Amniotic stem cell (primary cell): ENCODE measurements around the gene PAIP2.
A peak's percentile ranks its signal among the peaks of the same experiment; 100 is the strongest.
"Not testable (repeated sequence)": the region's sequence is repeated elsewhere in the genome, so short reads cannot be mapped to it uniquely, and the experiment has no call there.

ENCODE experiments used
- DNase-seq: peaks from one replicate; lab custom pipeline; 2025; lab: John Stamatoyannopoulos, UW

The PAIP2 gene

DNA sequence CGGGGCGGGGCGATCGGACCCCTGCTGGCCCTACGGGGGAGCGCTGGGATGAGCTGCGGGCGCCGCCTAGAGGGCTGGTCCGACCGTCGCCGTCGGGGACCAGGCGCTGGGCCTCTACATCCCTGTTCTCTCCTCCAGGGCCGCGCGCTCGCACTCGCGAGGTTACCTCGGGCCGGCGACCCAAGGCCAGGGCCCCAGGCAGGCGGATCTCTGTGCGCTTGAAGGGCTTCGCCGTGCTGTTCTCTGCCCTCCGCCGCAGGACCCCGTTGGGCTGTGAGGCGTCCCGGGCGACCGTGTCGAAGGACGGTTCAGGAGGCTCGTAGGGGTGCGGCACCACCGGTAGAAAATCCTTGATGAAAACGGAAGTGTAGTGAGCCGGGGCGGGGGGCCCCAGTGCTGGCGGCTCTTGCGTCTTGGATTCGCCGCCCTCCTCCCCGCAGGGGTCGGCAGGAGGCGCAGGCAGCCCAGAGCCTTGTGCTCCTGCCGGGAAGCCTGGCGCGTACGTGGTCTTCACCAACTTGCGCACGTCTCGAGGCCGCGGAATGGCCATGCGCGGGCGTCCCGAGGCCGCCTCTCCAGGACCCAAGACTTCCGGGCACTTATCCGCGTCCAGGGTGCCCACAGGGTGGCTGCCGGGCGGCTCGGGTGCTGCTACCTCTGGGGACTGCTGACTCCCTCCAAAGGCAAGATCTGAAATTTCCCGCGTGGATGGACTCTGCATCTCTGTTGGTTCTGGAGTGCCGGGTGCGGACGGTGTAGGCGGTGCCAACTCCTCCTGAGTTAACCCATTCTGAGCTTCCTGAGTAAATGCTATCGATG, 51.2 kb downstream of the PAIP2 start:
- DNase-seq = no peak

DNA sequence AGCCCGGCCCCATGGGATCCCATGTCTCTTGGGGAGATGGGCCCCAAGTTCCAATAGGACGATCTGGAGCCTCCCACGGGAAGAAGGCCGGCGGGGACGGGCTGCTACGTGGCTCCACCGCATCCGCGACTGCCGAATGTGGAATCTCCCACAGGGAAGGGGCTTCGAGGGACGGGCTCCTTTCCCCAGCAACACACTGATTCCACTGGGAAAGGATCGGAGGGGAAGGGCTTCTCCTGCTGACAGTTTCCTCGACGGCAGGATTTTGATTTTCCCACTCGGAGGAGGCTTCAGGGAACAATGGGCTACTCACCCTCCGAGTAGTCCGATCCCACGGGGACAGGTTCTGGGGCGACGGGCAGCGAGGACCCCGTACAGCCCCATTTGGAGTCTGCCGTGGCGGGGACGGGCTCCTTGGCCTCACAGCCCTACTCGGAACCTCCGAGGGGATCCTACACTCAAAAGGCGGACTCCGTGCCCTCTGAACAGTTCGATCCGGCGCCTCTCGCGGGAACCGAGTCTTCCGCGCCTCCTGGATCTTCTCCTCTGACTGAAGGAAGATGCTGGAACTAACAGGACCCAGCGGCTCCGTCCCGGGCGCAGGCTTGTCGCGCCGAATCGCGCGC, 52.0 kb downstream of the PAIP2 start:
- no peak for DNase-seq

DNA sequence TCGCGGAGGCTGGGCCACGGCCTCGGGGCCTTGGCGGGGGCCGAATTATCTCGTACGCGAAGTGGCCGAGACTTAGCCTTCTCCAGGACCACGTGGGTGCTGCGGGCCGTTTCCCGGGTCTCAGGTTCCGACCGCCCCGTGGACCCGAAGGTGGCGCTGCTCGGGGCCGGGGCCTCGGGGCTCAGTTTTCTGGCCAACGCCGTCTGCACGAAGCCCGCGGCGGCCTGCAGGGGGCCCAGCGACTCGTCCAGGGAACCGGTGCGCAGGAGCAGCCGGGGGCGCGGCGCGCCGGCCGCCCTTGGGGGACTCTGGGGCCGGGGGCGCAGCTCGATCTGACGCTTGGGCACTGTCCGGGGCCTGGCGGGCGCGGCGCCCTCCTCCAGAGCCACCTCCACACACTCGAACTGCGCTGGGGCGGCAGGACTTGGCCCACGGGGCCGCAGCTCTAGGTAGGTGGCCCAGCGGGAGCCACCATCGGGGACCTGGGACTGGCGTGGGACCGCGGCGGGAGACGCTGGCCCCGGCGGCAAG, 52.5 kb downstream of the PAIP2 start:
- DNase-seq = no peak

DNA sequence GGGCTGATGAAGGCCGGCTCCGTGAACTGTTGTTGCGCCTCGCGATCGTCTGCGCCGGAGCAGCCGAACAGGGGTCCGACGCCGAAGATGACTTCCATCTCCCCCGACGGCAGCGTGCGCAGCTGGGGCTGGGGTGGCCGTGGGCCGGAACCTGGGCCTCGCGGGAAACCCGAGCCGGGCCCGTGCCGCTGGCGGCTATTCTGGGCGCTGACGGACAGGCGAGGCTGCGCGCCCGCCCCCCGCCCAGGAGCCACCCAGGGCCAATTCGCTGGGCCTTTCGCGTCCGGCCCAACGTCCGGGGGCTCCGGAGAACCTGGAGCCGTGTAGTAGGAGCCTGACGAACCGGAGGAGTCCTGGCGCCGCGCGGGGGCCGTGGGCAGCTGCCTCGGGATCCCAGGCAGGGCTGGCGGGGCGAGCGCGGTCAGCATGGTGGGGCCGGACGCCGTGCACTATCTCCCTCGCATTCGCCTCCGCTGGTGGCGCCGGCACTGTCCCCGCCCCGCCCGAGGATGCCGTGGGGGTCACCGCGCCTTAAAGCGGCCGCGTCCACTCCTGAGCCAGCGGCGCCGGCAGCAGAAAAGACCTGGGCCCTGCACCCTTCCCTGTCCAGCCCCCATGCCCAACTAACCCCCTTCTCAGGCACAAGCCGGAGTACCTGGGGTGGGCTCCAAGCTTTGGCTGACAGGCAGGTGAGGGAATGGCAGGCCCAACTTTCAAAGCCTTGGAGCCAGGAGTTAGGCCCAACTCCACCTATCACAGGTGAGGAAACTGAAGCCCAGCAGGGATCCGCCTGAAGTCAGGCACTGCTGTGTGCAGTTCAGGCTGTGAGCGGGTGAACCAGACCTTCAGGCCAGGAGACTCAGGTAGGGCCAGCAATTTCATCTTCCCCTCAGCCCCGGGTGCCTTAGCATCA, 53.3 kb downstream of the PAIP2 start, which contains the start of gene PROB1:
Gene PROB1 (minus strand): TSS at position 451 of the 913 bp plus-strand sequence. CDS start 23 bp downstream, at position 428.
- no peak for DNase-seq

DNA sequence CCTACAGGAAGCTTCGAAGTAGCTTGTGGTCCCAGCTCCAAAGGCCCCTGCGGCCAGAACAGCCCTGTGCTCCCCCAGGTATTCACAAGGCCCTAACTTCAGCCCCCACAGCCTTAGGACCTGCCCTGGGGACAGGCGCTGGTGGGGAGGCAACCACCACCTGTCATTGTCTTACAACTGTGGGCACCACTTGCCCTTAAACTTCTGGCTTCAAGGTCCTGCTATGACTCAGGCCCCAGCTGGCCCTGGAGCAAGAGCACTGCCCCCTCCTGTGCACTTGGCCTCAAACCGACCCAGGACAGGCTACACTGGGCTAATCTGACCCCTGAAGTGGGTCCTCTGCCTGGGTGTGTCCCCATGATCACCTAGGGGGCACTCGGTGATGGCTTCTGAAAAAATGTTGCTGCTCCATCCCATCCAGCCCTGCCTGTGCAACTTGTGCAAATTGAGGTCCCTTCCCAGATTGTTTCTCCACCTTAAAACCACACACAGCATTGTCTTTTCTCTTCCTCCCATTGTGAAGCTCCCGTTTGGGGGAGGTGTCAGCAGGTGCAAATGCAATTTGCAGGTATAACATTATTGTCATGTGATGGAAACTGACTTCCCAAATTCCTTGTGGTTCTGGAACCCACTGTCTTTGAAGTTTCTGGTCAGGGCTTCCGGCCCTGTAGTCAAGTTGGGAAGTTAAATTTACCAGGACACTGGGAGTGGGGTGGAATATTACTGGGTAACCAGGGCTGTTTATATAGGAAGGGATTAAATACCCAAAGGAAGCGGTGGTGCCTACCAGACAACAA, 54.4 kb downstream of the PAIP2 start:
- DNase-seq = no peak

DNA sequence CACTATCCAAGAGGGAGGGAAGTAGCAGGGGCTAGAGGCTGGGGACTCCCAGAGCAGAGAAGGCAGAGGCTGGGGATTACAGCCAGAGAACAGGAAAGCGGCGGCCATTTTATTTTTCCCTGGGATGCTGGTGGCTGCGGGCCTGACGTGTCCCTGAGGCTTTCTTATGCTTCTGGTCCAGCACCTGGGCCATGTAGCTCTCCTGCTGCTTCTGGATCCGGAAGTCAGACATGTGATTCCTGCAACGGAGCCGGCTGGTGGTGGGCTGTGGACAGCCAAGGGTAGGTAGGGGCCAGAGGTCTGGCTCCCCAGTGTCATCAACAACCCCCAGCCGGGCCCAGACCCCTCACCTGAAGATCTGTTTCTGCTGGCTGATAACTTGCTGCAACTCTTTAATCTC, 55.0 kb downstream of the PAIP2 start:
- DNase-seq = no peak

DNA sequence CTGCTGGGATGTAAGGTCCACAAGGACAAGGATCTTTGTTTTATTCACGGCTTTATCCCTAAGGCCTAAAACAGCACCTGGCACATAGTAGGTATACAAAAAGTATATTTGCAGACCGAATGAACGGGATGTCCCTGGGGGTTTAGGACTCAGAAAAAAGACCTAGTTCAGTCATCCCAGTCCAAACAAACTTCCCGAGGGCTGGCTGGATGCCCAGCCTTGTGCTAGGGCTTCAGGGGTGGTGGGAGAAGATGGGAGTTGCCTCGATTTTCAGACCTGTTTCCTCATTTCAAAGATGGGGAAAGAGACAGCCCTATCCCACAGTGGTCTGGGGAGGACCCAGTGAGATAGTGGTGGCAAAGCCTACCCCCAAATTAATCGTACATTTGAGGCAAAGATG, 56.3 kb downstream of the PAIP2 start:
- no peak for DNase-seq

DNA sequence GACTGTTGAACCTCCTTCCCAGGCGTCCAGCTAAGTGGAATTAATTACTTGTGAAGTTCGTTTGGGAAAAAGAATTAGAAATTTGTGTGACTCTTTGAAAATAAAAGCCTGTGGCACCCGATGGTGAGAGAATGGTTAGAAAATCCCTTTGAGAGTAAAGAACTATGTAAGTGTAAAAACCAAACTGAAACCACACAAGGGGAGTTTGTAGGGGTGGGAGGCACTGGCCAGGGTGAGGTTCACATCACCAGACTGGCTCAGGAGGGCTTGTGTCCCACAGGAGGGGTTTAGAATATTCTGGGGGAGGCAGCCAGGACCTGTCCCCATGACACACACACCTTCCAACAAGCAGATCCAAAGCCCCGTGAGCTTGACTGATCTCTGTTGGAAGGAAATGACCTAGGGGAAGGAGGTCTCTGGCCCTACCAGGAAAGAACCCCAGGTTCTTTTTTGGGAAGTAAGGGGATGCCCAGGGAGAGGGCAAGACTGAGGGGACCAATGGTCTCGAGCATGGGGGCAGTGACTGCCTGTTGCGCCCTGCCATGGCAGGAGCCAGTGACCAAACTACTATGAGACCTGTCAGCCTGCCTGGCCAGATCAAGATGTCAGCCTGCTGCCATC, 58.0 kb downstream of the PAIP2 start:
- no peak for DNase-seq

DNA sequence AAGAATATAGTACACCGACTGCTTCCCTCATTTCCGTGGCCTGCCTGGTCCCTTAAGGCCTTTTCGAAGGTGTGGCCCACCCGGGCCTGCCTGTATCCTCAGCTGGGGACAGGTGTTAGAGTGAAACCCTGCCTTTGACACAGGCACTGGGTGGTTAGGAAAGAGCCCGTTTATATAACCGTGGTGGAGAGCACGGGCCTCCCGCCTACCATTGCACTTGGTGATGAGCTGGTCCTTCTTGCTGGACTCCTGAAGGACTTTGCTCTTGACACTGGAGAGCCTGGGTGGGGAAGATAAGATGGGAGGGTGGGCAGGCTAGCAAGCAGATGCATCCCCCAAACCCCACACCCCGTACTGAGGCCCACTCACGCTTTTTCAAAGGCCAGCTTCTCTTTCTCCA, 59.9 kb downstream of the PAIP2 start:
- no peak for DNase-seq

DNA sequence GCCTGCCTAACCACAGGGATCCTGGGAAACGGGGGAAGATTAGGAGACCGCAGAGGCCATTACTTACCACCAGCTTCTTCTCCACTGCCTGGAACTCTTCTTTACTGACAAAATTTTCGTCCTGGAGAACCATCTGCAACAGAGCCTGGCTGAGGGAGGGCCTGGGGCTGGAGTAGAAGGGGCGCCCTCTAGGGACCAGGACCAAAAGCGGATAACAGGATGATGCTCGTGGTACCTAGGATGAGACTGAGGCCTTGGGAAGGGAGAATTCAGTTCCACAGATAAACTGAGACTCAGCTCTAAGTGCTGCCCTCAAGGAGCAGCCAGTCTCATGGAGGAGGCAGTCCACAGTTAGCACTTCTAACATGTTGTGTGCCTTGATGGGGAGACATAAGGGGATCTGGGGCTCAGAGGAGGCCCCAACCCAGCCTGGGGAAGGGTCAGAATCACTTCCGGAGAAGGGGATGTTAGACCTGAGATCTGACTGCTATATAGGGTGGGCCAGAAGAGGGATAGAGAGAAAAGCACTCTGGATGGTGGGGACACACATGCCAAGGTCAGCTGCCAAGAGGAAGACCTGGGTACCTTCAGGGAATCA, 61.0 kb downstream of the PAIP2 start:
- no peak for DNase-seq

DNA sequence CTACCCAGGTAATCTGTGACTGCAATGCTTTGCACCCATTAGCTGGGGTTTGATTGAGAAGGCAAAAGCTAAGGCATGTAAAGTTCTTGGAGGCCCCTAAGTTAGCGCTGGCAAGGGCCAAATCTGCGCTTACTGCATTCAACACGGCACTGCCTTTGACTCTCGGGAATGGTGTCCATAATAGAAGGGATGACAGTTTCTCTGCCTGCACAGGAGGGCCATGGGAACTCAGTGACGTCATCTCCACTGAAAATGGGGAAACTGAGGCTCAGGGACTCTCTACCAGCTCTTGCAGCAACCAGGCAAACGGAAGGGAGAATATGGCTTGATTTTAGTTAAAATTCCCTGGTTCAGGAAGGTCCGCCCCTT, 61.7 kb downstream of the PAIP2 start:
- no peak for DNase-seq

DNA sequence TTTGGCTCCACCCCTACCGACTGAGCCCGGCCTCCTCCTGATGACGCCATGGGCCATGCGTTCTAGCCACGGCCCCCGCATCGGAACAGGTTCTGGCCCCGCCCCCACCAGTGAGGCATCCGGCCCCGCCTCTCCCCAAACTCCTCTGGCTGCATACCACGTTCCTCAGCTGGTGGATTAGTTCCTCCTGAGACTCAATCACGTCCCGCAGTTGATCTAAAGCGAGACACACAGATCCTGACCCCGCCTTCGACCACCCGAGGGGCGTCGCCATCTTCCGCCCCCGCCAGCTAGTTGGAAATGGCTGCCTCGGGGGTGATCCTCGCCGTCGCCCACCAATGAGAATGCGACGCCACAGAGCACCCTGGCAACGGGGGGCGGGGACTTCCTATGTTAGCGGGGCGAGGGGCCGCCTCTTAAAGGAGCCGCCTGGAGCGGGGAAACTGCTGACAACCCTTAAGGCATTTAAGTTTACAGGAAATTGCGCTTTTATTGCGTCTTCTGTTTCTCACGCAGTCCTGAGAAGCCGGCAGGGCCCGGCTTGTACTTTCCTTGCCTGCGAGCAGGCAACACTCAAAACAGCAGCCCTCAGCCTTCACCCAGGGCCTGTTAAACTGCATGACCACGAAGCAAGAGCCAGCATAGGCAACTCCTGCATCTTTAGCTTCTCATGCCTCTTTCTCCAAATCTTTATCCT, 62.3 kb downstream of the PAIP2 start, which contains the start of gene SPATA24:
Gene SPATA24 (minus strand): TSS at position 303 of the 697 bp plus-strand sequence. CDS start 29 bp downstream, at position 274.
- DNase-seq = peak; percentile 99

DNA sequence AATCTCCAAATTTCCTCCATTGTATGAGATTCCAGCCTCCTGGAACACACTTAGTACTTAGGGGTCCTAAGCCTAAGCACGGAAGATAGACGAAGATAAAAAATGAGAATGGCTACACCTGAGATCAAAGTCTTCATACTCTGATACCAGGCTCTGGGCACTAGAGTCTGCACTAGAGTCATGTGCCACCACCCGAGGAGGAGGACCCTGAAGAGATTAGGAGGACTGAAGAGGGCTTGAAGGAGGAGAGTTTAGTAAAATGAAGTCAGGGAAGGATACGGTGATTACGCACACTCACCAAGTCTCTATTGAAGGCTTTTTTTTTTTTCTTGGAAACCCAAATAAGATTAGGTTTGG, 62.8 kb downstream of the PAIP2 start:
- no peak for DNase-seq

DNA sequence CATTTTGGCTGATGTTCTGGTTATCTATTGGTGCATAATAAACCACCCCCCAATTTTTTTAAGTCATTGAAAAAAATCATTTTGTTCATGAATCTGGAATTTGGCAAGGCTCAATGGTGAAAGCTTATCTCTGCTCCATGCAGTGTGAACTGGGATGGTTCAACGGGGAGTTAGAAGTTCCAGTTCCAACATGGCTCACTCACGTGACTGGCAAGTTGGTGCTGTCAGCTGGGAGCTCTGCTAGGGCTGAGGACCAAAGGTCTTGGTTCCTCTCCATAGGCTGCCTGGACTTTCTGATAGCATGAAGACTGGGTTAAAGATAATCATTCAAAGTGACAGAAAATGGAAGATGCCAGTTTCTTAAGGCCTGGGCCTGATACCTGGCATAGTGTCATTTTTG, 65.3 kb downstream of the PAIP2 start:
- no peak for DNase-seq

DNA sequence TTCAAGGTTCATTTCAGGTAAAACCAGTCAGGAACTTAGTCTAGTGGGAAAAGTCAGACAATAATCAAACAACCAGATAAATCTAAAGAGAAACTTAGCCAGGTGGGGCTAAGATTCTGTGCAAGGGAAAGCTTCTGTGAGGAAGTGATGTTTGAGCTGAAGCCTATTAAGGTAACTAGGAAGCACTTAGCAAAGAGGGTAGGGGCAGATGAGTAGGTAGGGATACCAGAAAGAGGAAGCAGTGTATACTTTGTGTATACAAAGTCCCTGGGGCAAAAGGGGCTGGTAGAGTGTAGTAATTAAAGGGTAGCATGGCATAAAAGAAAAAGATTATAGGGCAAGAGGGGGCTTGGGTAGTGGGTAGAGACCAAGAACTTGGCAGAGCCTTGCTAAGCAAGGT, 65.9 kb downstream of the PAIP2 start:
- DNase-seq = no peak

DNA sequence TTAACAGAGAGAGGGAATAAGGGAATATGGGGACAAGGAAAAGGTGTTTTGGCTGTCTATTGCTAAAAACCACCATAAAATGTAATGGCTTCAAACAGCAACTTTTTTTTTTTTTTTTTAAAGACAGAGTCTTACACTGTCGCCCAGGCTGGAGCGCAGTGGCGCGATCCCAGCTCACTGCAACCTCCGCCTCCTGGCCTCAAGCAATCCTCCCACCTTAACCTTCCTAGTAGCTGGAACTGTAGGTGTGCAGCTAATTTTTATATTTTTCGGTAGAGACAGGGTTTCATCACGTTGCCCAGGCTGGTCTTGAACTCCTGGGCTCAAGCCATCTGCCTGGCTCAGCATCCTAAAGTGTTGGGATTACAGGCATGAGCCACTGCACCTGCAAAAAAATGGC, 66.5 kb downstream of the PAIP2 start:
- DNase-seq = no peak

DNA sequence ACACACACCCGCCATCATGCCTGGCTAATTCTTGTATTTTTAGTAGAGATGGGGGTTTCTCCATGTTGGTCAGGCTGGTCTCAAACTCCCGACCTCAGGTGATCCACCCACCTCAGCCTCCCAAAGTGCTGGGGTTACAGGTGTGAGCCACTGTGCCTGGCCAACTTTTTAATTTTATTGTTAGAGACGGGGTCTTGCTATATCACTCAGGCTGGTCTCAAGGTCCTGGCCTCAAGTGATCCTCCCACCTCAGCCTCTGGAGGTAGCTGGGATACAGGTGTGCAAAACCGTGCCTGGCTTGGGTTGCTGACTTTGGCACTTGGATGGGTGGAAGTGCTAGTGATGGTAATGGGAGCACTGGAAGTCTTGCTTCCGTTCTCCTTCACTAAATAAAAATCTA, 67.5 kb downstream of the PAIP2 start:
- not testable (repeated sequence) for DNase-seq

DNA sequence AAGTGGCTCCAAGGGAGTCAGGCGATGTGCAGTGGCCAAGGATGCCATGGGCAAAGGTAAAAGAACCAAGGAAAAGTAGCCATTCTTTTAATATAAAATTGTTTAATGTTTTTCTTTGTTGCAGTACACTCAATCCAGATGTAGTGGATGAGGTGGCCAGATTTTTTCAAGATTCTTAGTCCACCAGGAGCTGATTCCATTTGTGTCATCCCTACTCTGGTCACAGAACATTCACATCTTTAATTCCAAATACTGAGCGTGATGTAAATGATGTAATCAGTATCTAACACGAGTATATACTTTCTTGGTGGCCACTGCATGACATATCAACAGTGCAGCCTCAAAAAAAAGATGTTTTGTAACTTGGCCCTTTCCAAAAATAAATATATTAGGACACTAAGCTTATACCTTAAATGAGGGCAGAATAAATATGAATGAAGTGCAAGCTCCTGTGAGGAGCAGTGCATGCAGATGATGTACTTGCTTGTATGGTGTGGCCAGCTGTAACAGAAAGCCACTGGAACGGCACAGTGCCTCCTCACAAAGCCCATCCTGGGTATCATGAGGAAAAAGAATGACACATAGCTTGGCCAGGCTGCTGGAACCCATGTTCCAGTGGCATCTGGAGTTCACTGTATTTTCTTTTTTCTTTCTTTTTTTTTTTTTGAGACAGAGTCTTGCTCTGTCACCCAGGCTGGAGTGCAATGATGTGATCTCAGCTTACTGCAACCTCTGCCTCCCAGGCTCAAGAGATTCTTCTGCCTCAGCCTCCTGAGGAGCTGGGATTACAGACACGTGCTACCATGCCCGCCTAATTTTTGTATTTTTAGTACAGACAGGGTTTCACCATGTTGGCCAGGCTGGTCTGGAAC, 68.7 kb downstream of the PAIP2 start:
- no peak for DNase-seq
